ENCODE measurements around the gene WIZ. TPM values are rescaled to one million over a fixed set of nuclear protein-coding genes. Genes with fewer than 3 reads are reported as not detected.

WIZ gene
- total and polyA plus RNA-seq, 10 of the 15 experiments (the other 5 are each of a cell fraction or from before 2014, with no cell fraction given): 0.10 to 26.7 (median 2.7) TPM

- DNase-seq (ENCODE audit: low read depth, low spot score): no peak
- Histone ChIP-seq H3K9me3 (replicated peaks; ENCODE audit: control insufficient read depth, insufficient read depth, low read length) (no peaks in the 10 kb centered on the region), H3K4me1 (ENCODE audit: control insufficient read depth, insufficient read depth, low read length) (no peaks in the 10 kb centered on the region), H3K79me2 (ENCODE audit: control insufficient read depth, insufficient read depth, low read length) (peaks cover 34% of the 10 kb centered on the region), H3K36me3 (ENCODE audit: control insufficient read depth in 2 of 2, insufficient read depth in 2 of 2, low read length in 1 of 2) (peaks cover 12 to 49% of the 10 kb centered on the region in 2 experiments; a peak in 3 of 4 replicates), H2AFZ (ENCODE audit: control insufficient read depth, low read depth, low read length) (no peak overlapping the region), H3K9ac (ENCODE audit: control insufficient read depth, insufficient read depth, low read length) (no peak overlapping the region), H3K27ac (ENCODE audit: control insufficient read depth, insufficient read depth) (no peak overlapping the region), H3K4me2 (ENCODE audit: control insufficient read depth, insufficient read depth) (no peak overlapping the region), H4K20me1 (ENCODE audit: control insufficient read depth, insufficient read depth) (0 out of 2 replicates have a peak, but pooled peaks cover 7% of the 10 kb centered on the region), H3K4me3 (no peak overlapping the region), H3K27me3 (replicated peaks in 1 of 2; ENCODE audit: control insufficient read depth in 2 of 2, insufficient read depth in 2 of 2, low read length in 1 of 2) (no peaks in the 10 kb centered on the region)
- intact Hi-C loops (cut with micrococcal nuclease; ENCODE audit: unreplicated experiment): no loop called here
- WGBS (ENCODE audit: insufficient coverage, insufficient replicate concordance, low lambda C conversion rate, missing lambda C conversion rate): 91% methylated on average over 10 of the region's 10 CpGs
- ChIA-PET RAD21 (ENCODE audit: unreplicated experiment) (no interaction called here), CTCF (no interaction called here), POLR2A (no interaction called here), SMC1A (ENCODE audit: uncharacterized antibody, unreplicated experiment) (interaction anchor here (1.3 kb wide), 1 partner anchor 10 kb away, joined by 3 read pairs; no protein-coding TSS in a partner anchor)
- TF ChIP-seq JUND (IDR thresholded peaks at IDR 0.05; ENCODE audit: low read depth, low read length): no peak
- no peak for TF ChIP-seq CHD2 (IDR thresholded peaks at IDR 0.05; ENCODE audit: borderline replicate concordance, low read depth, low read length)
- TF ChIP-seq EGR1 (IDR thresholded peaks at IDR 0.05; ENCODE audit: borderline replicate concordance in 1 of 2, low read depth in 2 of 2, low read length in 2 of 2): no peak
- TF ChIP-seq MTA2 (IDR thresholded peaks at IDR 0.05; ENCODE audit: low read depth): no peak
- no peak for TF ChIP-seq YBX1 (IDR thresholded peaks at IDR 0.05)
- no peak for TF ChIP-seq RCOR1 (conservative IDR thresholded peaks at IDR 0.05; ENCODE audit: low read depth, low read length)
- no peak for TF ChIP-seq ZNF622 (IDR thresholded peaks at IDR 0.05)
- TF ChIP-seq SIX5 (IDR thresholded peaks at IDR 0.05; ENCODE audit: low read depth, low read length, severe bottlenecking): no peak
- no peak for TF ChIP-seq SUPT20H (IDR thresholded peaks at IDR 0.05; ENCODE audit: borderline replicate concordance, control insufficient read depth, low read depth, low read length)
- TF ChIP-seq ZNF274 (IDR thresholded peaks at IDR 0.05; ENCODE audit: insufficient read depth, insufficient read length): no peak
- no peak for TF ChIP-seq BACH1 (IDR thresholded peaks at IDR 0.05; ENCODE audit: borderline replicate concordance)
- no peak for TF ChIP-seq HDGF (IDR thresholded peaks at IDR 0.05)
- TF ChIP-seq NFXL1 (IDR thresholded peaks at IDR 0.05; ENCODE audit: borderline replicate concordance): no peak
- FAIRE-seq: no peak
- BruUV-seq (replicated peaks): no TSS peak
- in situ Hi-C loops (cut with MboI): no loop called here
- no peak for ATAC-seq
Observed at GRCh38 chr19:15403151-15403531, 46.6 kb downstream of the WIZ start.
